H1 (cell line): ENCODE measurements around the gene SENP1. TPM values are rescaled to one million over a fixed set of nuclear protein-coding genes. Genes with fewer than 3 reads are reported as not detected.

Source experiments
- CBX8 ChIP-seq: fragments of 300-800, 300-1000 bp; sonication (generic); IDR thresholded peaks from 2 replicates; pipeline ENCODE4 v1.7.1; 2016; ENCODE audit warnings: low read depth, low read length, borderline replicate concordance
- KDM4A ChIP-seq: IDR thresholded peaks from one replicate; pipeline ENCODE4 v1.7.1; 2012; ENCODE audit warnings: low read depth, mild to moderate bottlenecking, moderate library complexity, low read length, inconsistent platforms; ENCODE audit not compliant: severe bottlenecking
- PHF8 ChIP-seq: fragments of 200-600 bp; sonication (generic); conservative IDR thresholded peaks from 2 replicates; pipeline ENCODE4 v1.7.1; 2012; ENCODE audit warnings: low read depth, mild to moderate bottlenecking, inconsistent platforms, low read length, moderate library complexity
- SP4 ChIP-seq: IDR thresholded peaks from 2 replicates; pipeline ENCODE4 v1.6.1; 2012; ENCODE audit warnings: low read length, inconsistent platforms
- SRF ChIP-seq: IDR thresholded peaks from 2 replicates; pipeline ENCODE4 v1.6.1; 2011; ENCODE audit warnings: mild to moderate bottlenecking, low read depth, low read length, moderate library complexity
- TAF7 ChIP-seq: optimal IDR thresholded peaks from 2 replicates; pipeline ENCODE3; 2011; ENCODE audit warnings: low read depth, mild to moderate bottlenecking, inconsistent platforms, low read length, moderate library complexity, borderline replicate concordance
- polyA plus RNA-seq, 7 experiments: library from polyadenylated mRNA; depleted of rRNA in 3 of 7; stranded (reverse) in 5 of 7; unstranded in 2 of 7; fragments of >200 nt in 5 of 7; fragments of 200-250 nt in 2 of 7; gene quantifications; 1 replicate in 5 of 7; 2 replicates in 1 of 7; 4 replicates in 1 of 7; pipeline versions ENCODE4 v1.2.1 to v1.2.3, GENCODE V29; 2011 to 2013; ENCODE audit warnings: missing spikeins in 2 of 7, mixed read lengths in 2 of 7
- total RNA-seq: library from RNA; stranded (reverse); fragmentation: NEBNext Ultra II Directional; extraction: Animal tissue kit (Norgen Biotek cat#: 25700); gene quantifications from 2 replicates; pipeline ENCODE4 v1.2.1, GENCODE V29; 2021
- TF ChIP-seq, protein P1 (sequence below): IDR thresholded peaks from 2 replicates; pipeline ENCODE4 v1.6.1; 2012; ENCODE audit warnings: inconsistent platforms
- TF ChIP-seq, protein P2 (sequence below): fragments of 300-600 bp; sonication (generic); IDR thresholded peaks from 2 replicates; pipeline ENCODE4 v1.7.1; 2012; ENCODE audit warnings: low read length, moderate library complexity, mild to moderate bottlenecking, inconsistent platforms; ENCODE audit not compliant: insufficient replicate concordance

SENP1 gene
- total and polyA plus RNA-seq, 2 of the 8 experiments (the other 6 are each of a cell fraction or from before 2014, with no cell fraction given) = 14.2 to 31.5 TPM

DNA sequence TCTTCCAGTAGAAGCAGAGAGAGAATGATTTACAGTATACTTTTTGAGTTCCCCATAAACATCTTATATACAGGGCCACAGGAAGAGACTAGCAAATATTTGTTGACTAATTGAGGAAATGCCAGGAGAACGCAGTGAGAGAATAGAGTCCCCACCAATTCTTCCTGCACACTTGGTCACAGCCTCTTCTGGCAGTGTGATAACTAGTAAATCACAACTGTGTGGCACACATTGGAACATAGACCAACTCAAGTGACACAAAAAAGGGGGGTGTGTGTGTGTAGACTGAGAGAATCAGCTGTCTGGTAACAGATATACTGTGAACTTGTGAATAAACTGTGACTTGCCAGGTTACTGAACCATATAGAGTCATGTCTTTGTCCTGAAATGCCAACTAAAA is 23.5 kb upstream of the SENP1 start (continued):
- TF ChIP-seq, protein P1, sequence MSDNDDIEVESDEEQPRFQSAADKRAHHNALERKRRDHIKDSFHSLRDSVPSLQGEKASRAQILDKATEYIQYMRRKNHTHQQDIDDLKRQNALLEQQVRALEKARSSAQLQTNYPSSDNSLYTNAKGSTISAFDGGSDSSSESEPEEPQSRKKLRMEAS = no peak
- TF ChIP-seq SP4 = no peak
- TF ChIP-seq SRF = no peak
- TF ChIP-seq, protein P2, sequence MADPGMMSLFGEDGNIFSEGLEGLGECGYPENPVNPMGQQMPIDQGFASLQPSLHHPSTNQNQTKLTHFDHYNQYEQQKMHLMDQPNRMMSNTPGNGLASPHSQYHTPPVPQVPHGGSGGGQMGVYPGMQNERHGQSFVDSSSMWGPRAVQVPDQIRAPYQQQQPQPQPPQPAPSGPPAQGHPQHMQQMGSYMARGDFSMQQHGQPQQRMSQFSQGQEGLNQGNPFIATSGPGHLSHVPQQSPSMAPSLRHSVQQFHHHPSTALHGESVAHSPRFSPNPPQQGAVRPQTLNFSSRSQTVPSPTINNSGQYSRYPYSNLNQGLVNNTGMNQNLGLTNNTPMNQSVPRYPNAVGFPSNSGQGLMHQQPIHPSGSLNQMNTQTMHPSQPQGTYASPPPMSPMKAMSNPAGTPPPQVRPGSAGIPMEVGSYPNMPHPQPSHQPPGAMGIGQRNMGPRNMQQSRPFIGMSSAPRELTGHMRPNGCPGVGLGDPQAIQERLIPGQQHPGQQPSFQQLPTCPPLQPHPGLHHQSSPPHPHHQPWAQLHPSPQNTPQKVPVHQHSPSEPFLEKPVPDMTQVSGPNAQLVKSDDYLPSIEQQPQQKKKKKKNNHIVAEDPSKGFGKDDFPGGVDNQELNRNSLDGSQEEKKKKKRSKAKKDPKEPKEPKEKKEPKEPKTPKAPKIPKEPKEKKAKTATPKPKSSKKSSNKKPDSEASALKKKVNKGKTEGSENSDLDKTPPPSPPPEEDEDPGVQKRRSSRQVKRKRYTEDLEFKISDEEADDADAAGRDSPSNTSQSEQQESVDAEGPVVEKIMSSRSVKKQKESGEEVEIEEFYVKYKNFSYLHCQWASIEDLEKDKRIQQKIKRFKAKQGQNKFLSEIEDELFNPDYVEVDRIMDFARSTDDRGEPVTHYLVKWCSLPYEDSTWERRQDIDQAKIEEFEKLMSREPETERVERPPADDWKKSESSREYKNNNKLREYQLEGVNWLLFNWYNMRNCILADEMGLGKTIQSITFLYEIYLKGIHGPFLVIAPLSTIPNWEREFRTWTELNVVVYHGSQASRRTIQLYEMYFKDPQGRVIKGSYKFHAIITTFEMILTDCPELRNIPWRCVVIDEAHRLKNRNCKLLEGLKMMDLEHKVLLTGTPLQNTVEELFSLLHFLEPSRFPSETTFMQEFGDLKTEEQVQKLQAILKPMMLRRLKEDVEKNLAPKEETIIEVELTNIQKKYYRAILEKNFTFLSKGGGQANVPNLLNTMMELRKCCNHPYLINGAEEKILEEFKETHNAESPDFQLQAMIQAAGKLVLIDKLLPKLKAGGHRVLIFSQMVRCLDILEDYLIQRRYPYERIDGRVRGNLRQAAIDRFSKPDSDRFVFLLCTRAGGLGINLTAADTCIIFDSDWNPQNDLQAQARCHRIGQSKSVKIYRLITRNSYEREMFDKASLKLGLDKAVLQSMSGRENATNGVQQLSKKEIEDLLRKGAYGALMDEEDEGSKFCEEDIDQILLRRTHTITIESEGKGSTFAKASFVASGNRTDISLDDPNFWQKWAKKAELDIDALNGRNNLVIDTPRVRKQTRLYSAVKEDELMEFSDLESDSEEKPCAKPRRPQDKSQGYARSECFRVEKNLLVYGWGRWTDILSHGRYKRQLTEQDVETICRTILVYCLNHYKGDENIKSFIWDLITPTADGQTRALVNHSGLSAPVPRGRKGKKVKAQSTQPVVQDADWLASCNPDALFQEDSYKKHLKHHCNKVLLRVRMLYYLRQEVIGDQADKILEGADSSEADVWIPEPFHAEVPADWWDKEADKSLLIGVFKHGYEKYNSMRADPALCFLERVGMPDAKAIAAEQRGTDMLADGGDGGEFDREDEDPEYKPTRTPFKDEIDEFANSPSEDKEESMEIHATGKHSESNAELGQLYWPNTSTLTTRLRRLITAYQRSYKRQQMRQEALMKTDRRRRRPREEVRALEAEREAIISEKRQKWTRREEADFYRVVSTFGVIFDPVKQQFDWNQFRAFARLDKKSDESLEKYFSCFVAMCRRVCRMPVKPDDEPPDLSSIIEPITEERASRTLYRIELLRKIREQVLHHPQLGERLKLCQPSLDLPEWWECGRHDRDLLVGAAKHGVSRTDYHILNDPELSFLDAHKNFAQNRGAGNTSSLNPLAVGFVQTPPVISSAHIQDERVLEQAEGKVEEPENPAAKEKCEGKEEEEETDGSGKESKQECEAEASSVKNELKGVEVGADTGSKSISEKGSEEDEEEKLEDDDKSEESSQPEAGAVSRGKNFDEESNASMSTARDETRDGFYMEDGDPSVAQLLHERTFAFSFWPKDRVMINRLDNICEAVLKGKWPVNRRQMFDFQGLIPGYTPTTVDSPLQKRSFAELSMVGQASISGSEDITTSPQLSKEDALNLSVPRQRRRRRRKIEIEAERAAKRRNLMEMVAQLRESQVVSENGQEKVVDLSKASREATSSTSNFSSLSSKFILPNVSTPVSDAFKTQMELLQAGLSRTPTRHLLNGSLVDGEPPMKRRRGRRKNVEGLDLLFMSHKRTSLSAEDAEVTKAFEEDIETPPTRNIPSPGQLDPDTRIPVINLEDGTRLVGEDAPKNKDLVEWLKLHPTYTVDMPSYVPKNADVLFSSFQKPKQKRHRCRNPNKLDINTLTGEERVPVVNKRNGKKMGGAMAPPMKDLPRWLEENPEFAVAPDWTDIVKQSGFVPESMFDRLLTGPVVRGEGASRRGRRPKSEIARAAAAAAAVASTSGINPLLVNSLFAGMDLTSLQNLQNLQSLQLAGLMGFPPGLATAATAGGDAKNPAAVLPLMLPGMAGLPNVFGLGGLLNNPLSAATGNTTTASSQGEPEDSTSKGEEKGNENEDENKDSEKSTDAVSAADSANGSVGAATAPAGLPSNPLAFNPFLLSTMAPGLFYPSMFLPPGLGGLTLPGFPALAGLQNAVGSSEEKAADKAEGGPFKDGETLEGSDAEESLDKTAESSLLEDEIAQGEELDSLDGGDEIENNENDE = no peak
- TF ChIP-seq CBX8 = no peak
- TF ChIP-seq TAF7 = no peak
- no peak for TF ChIP-seq PHF8
- no peak for TF ChIP-seq KDM4A
- TF ChIP-seq, all 59 proteins: peak for 0
